ENCODE results near the gene GPS1.

The GPS1 gene

DNA sequence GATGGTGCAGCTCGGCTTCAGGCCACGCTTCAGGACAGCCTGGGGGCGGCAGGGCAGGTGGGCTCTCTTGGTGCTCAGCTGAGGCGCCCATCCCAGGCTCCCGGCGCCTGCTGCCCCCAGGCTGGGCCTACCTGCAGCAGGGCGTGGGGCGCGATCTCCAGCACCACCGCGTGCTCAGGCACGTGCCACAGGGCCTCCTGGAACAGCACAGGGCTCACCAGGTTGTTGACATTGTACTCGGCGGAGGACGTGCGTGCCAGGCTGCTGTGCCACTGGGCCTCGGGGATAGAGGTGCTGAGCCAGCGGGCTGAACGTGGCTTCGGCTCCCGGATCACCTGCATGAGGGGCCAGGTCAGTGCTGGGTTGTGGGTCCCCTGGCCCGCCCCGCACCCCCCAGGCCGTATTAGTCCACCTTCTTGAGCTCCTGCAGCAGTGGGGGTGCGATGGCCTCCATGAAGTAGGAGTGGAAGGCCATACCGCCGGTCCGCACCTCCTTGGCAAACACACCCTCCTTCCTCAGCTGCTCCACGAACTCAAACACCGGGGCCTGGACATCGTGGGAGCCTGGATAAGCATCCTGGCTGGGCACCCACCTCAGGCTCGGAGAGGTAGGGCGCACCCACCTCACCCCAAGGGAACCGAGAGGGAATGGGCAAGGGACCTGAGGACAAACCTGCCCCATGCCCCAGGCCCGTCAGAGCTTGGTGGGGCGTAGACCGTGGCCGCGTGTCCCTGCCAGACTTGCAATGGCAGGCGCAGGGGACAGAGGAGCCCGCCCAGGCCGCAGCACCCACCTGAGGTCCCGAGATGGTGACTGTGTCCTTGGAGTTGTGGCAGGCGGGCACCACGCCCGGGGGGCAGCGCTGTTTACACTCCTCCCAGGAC, 37.4 kb downstream of the GPS1 start:
- Histone ChIP-seq H3K27ac (ENCODE audit: low read depth, low read length) (no peak overlapping the region), H3K4me1 (ENCODE audit: control insufficient read depth in 5 of 5, insufficient read depth in 5 of 5, low read length in 5 of 5) (peaks cover 0 to 90% (median 7%) of the 10 kb centered on the region in 5 donors), H3K36me3 (ENCODE audit: control insufficient read depth in 5 of 5, insufficient read depth in 5 of 5, low read length in 5 of 5) (peaks cover 0 to 98% (median 92%) of the 10 kb centered on the region in 5 donors), H3K9ac (ENCODE audit: low read length in 5 of 5) (no peak overlapping the region), H3K9me3 (ENCODE audit: control insufficient read depth in 5 of 5, low read length in 5 of 5) (no peaks in the 10 kb centered on the region), H3K4me3 (ENCODE audit: low read depth in 1 of 5, low read length in 5 of 5) (no peak overlapping the region), H3K27me3 (ENCODE audit: control insufficient read depth in 5 of 5, insufficient read depth in 4 of 5, low read length in 5 of 5) (no peaks in the 10 kb centered on the region)

- Histone ChIP-seq H3K27me3 (ENCODE audit: control insufficient read depth in 5 of 5, insufficient read depth in 4 of 5, low read length in 5 of 5) (no peaks in the 10 kb centered on the region), H3K36me3 (ENCODE audit: control insufficient read depth in 5 of 5, insufficient read depth in 5 of 5, low read length in 5 of 5) (peaks cover 0 to 94% (median 86%) of the 10 kb centered on the region in 5 donors), H3K4me1 (ENCODE audit: control insufficient read depth in 5 of 5, insufficient read depth in 5 of 5, low read length in 5 of 5) (peaks cover 0 to 87% (median 11%) of the 10 kb centered on the region in 5 donors), H3K9ac (ENCODE audit: low read length in 5 of 5) (no peak overlapping the region), H3K27ac (ENCODE audit: low read depth, low read length) (no peak overlapping the region), H3K4me3 (ENCODE audit: low read depth in 1 of 5, low read length in 5 of 5) (no peak overlapping the region), H3K9me3 (ENCODE audit: control insufficient read depth in 5 of 5, low read length in 5 of 5) (no peaks in the 10 kb centered on the region)
Measured at GRCh38 chr17:82089723-82090548, 38.2 kb downstream of the GPS1 start.

DNA sequence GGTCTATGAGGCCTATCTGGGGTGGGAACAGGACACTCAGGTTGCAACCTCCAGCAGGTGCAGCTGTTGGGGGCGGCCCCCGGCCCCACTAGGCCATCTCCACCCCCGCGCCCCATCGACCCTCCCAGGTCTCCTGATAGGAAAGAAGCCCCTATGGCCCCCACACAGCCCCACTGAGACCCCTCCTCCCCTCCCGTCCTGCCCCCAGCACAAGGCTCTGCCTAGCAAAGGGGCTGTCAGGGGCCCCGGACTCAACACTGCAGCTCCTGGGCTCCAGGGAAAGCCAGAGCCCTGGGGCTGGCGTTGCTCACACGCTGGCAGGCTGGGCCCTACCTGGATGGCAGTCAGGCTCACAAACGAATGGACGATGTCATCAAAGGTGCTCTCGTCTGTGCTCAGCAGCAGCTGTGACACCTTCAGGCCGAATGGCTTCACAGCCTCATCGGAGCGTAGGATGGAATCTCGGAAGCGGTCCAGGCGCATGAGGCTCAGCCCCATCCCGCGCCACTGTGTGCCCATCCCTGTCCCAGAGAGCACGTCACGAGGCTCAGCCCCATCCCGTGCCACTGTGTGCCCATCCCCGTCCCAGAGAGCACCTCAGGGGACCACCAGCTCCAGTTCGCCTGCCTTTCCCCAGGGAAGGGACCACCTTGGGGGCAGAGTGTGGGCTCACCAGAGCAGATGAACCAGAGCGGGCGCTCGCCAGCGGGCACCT, 39.0 kb downstream of the GPS1 start:
- no peaks in the 10 kb centered on the region for H3K9me3 ChIP-seq (ENCODE audit: control insufficient read depth in 5 of 5, low read length in 5 of 5)
- H3K4me3 ChIP-seq (ENCODE audit: low read depth in 1 of 5, low read length in 5 of 5), result no peak overlapping the region
- no peak overlapping the region for H3K27ac ChIP-seq (ENCODE audit: low read depth, low read length)
- peaks cover 0 to 94% (median 86%) of the 10 kb centered on the region in 5 donors for H3K36me3 ChIP-seq (ENCODE audit: control insufficient read depth in 5 of 5, insufficient read depth in 5 of 5, low read length in 5 of 5)
- no peak overlapping the region for H3K9ac ChIP-seq (ENCODE audit: low read length in 5 of 5)
- no peaks in the 10 kb centered on the region for H3K27me3 ChIP-seq (ENCODE audit: control insufficient read depth in 5 of 5, insufficient read depth in 4 of 5, low read length in 5 of 5)
- H3K4me1 ChIP-seq (ENCODE audit: control insufficient read depth in 5 of 5, insufficient read depth in 5 of 5, low read length in 5 of 5), result peaks cover 0 to 90% (median 18%) of the 10 kb centered on the region in 5 donors

GRCh38 chr17:82091264-82092066, 39.8 kb downstream of the GPS1 start:
- Histone ChIP-seq H3K36me3 (ENCODE audit: control insufficient read depth in 5 of 5, insufficient read depth in 5 of 5, low read length in 5 of 5) (peaks cover 0 to 90% (median 78%) of the 10 kb centered on the region in 5 donors), H3K9ac (ENCODE audit: low read length in 5 of 5) (peak overlapping the region in 1 of 5 donors; percentile 28), H3K9me3 (ENCODE audit: control insufficient read depth in 5 of 5, low read length in 5 of 5) (no peaks in the 10 kb centered on the region), H3K27me3 (ENCODE audit: control insufficient read depth in 5 of 5, insufficient read depth in 4 of 5, low read length in 5 of 5) (no peaks in the 10 kb centered on the region), H3K27ac (ENCODE audit: low read depth, low read length) (no peak overlapping the region), H3K4me3 (ENCODE audit: low read depth in 1 of 5, low read length in 5 of 5) (no peak overlapping the region), H3K4me1 (ENCODE audit: control insufficient read depth in 5 of 5, insufficient read depth in 5 of 5, low read length in 5 of 5) (peaks cover 1 to 93% (median 26%) of the 10 kb centered on the region in 5 donors)

- Histone ChIP-seq H3K4me3 (ENCODE audit: low read depth in 1 of 5, low read length in 5 of 5) (no peak overlapping the region), H3K9me3 (ENCODE audit: control insufficient read depth in 5 of 5, low read length in 5 of 5) (no peaks in the 10 kb centered on the region), H3K36me3 (ENCODE audit: control insufficient read depth in 5 of 5, insufficient read depth in 5 of 5, low read length in 5 of 5) (peaks cover 0 to 84% (median 72%) of the 10 kb centered on the region in 5 donors), H3K9ac (ENCODE audit: low read length in 5 of 5) (no peak overlapping the region), H3K4me1 (ENCODE audit: control insufficient read depth in 5 of 5, insufficient read depth in 5 of 5, low read length in 5 of 5) (peaks cover 1 to 95% (median 33%) of the 10 kb centered on the region in 5 donors), H3K27me3 (ENCODE audit: control insufficient read depth in 5 of 5, insufficient read depth in 4 of 5, low read length in 5 of 5) (no peaks in the 10 kb centered on the region), H3K27ac (ENCODE audit: low read depth, low read length) (no peak overlapping the region)
Measured at GRCh38 chr17:82092094-82092586, 40.4 kb downstream of the GPS1 start.

- no peaks in the 10 kb centered on the region for H3K9me3 ChIP-seq (ENCODE audit: control insufficient read depth in 5 of 5, low read length in 5 of 5)
Measured at GRCh38 chr17:82092628-82092994, 40.9 kb downstream of the GPS1 start.

DNA sequence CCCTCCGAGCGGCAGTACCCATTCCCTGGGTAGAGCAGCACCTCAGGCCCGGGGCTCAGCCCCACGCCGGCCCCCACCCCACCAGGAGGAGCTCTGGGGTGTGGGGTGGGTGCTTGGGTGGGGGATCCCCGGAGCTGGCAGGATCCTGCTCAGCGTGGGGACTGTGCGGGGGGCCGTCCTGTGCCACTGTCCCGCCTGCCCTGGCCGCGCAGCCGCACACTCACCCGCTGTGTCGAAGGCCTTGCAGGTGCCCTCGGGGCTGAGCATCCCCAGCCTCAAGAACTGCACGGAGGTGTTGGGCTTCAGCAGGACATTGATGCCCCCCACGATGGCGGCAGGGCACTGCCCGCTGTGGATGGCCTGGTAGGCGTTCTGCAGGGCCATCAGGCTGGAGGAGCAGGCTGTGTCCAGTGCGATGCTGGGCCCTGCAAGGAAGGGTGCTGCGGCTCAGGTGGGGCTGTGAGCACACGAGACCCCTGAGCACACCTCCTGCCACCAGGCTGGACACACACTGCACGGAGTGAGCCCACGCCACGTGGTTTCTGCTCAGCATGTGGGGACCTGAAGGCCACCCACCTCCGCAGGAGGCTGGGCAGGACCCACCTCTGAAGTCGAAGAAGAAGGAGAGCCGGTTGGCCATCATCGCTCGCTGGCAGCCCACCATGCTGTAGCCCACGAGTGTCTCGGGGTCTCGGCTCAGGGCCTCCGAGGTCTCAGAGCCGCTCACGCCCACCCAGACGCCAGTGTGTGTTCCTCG, 41.5 kb downstream of the GPS1 start:
- no peak overlapping the region for H3K4me3 ChIP-seq (ENCODE audit: low read depth in 1 of 5, low read length in 5 of 5)
- H3K36me3 ChIP-seq (ENCODE audit: control insufficient read depth in 5 of 5, insufficient read depth in 5 of 5, low read length in 5 of 5), result peaks cover 0 to 73% (median 62%) of the 10 kb centered on the region in 5 donors
- H3K27me3 ChIP-seq (ENCODE audit: control insufficient read depth in 5 of 5, insufficient read depth in 4 of 5, low read length in 5 of 5), result no peaks in the 10 kb centered on the region
- H3K27ac ChIP-seq (ENCODE audit: low read depth, low read length), result no peak overlapping the region
- H3K4me1 ChIP-seq (ENCODE audit: control insufficient read depth in 5 of 5, insufficient read depth in 5 of 5, low read length in 5 of 5), result peaks cover 1 to 87% (median 39%) of the 10 kb centered on the region in 5 donors
- no peak overlapping the region for H3K9ac ChIP-seq (ENCODE audit: low read length in 5 of 5)
- no peaks in the 10 kb centered on the region for H3K9me3 ChIP-seq (ENCODE audit: control insufficient read depth in 5 of 5, low read length in 5 of 5)

More at GRCh38 chr17:82092628-82092994, 40.9 kb downstream of the GPS1 start:
- H3K36me3 ChIP-seq (ENCODE audit: control insufficient read depth in 5 of 5, insufficient read depth in 5 of 5, low read length in 5 of 5), result peaks cover 0 to 79% (median 68%) of the 10 kb centered on the region in 5 donors
- H3K4me1 ChIP-seq (ENCODE audit: control insufficient read depth in 5 of 5, insufficient read depth in 5 of 5, low read length in 5 of 5), result peaks cover 1 to 93% (median 37%) of the 10 kb centered on the region in 5 donors
- H3K27me3 ChIP-seq (ENCODE audit: control insufficient read depth in 5 of 5, insufficient read depth in 4 of 5, low read length in 5 of 5), result no peaks in the 10 kb centered on the region
- H3K4me3 ChIP-seq (ENCODE audit: low read depth in 1 of 5, low read length in 5 of 5), result no peak overlapping the region
- H3K27ac ChIP-seq (ENCODE audit: low read depth, low read length), result no peak overlapping the region
- H3K9ac ChIP-seq (ENCODE audit: low read length in 5 of 5), result no peak overlapping the region

- Histone ChIP-seq H3K27ac (ENCODE audit: low read depth, low read length) (no peak overlapping the region), H3K27me3 (ENCODE audit: control insufficient read depth in 5 of 5, insufficient read depth in 4 of 5, low read length in 5 of 5) (no peaks in the 10 kb centered on the region), H3K36me3 (ENCODE audit: control insufficient read depth in 5 of 5, insufficient read depth in 5 of 5, low read length in 5 of 5) (peaks cover 0 to 53% (median 42%) of the 10 kb centered on the region in 5 donors), H3K4me3 (ENCODE audit: low read depth in 1 of 5, low read length in 5 of 5) (peak overlapping the region in 4 of 5 donors; percentile 61 to 79 (median 68)), H3K4me1 (ENCODE audit: control insufficient read depth in 5 of 5, insufficient read depth in 5 of 5, low read length in 5 of 5) (peaks cover 3 to 81% (median 53%) of the 10 kb centered on the region in 5 donors), H3K9me3 (ENCODE audit: control insufficient read depth in 5 of 5, low read length in 5 of 5) (no peaks in the 10 kb centered on the region), H3K9ac (ENCODE audit: low read length in 5 of 5) (peak overlapping the region in 1 of 5 donors; percentile 72)
Measured at GRCh38 chr17:82094931-82095776, 43.5 kb downstream of the GPS1 start.

Data from subcutaneous abdominal adipose tissue (tissue), 5 donors.